HCT116 (cell line): ENCODE results near the gene SCRN1. TPM values are rescaled to one million over a fixed set of nuclear protein-coding genes. Genes with fewer than 3 reads are reported as not detected.

Experiments used
- ATAC-seq: fragments of 200-7000 bp; cut with Tn5 transposase; 2 replicates; pipeline ENCODE4 v1.9.1; 2020; ENCODE audit warnings: mild to moderate bottlenecking, moderate library complexity
- BruUV-seq: library from RNA; stranded (reverse); fragments of 400-500 nt; replicated peaks from 2 replicates; lab custom pipeline; 2021; lab: Mats Ljungman, UMichigan
- CTCF ChIA-PET: fragments of 300-600 bp; sonication (Branson Sonifier 250); formaldehyde crosslinking; loops from one replicate; lab custom pipeline; 2021; ENCODE audit warnings: antibody characterized with exemption; lab: Charles Lee
- POLR2A ChIA-PET: fragments of 300-600, 350-600 bp; sonication (Branson Sonifier 250); formaldehyde crosslinking; loops from one replicate; lab custom pipeline; 2021; ENCODE audit warnings: antibody characterized with exemption; lab: Charles Lee
- RAD21 ChIA-PET, 2 experiments: fragments of 300-600 bp; sonication (Branson Sonifier 250); formaldehyde crosslinking; loops; one replicate each; lab custom pipeline; 2023; ENCODE audit warnings: low total read pairs in 2 of 2; ENCODE audit not compliant: uncharacterized antibody in 2 of 2, unreplicated experiment in 2 of 2, low non-redundant PET in 1 of 2; lab: Charles Lee
- DNase-seq: peaks from one replicate; pipeline ENCODE4 v3.0.0-alpha.2; 2010; ENCODE audit warnings: low read depth, low spot score
- H2AFZ ChIP-seq: fragments of 200-600 bp; shearing (Covaris generic), sonication (generic); 2 replicates; pipeline ENCODE4 v1.6.1; 2017; ENCODE audit warnings: low read depth, mixed run types, mixed read lengths, antibody characterized with exemption, low read length; ENCODE audit not compliant: poor library complexity, severe bottlenecking
- H3K27ac ChIP-seq: 2 replicates; pipeline ENCODE4 v1.5.1; 2012; ENCODE audit warnings: low read depth, low read length
- H3K27me3 ChIP-seq: fragments of 200-600 bp; sonication (generic); 2 replicates; pipeline ENCODE4 v1.6.1; 2016; ENCODE audit warnings: mixed run types, low read length, mixed read lengths; ENCODE audit not compliant: insufficient read depth
- H3K36me3 ChIP-seq, 2 experiments: fragments of 200-500 bp in 1 of 2; fragments of 200-600 bp in 1 of 2; sonication (Bioruptor generic) in 1 of 2; sonication (generic) in 1 of 2; 2 replicates each; pipeline versions ENCODE4 v1.5.1 to v1.6.1; 2014 to 2016; ENCODE audit warnings: low read length in 2 of 2, inconsistent platforms in 1 of 2, mixed read lengths in 1 of 2, mixed run types in 1 of 2; ENCODE audit not compliant: insufficient read depth in 2 of 2, control insufficient read depth in 1 of 2
- H3K4me1 ChIP-seq, 2 experiments: fragments of 200-600 bp in 1 of 2; sonication (generic) in 1 of 2; 2 replicates each; pipeline versions ENCODE4 v1.5.1 to v1.6.1; 2012 to 2017; ENCODE audit warnings: low read length in 2 of 2, inconsistent platforms in 1 of 2, mild to moderate bottlenecking in 1 of 2, mixed read lengths in 1 of 2, mixed run types in 1 of 2, moderate library complexity in 1 of 2; ENCODE audit not compliant: insufficient read depth in 2 of 2, control insufficient read depth in 1 of 2
- H3K4me2 ChIP-seq: fragments of 200-600 bp; sonication (generic); 2 replicates; pipeline ENCODE4 v1.6.1; 2017; ENCODE audit warnings: mixed run types, low read length, mixed read lengths
- H3K4me3 ChIP-seq, 2 experiments: fragments of 200-600 bp in 1 of 2; sonication (generic) in 1 of 2; replicated peaks in 1 of 2; 2 replicates each; pipeline ENCODE4 v1.5.1; 2011 to 2016; ENCODE audit warnings: low read length in 2 of 2, control low read depth in 1 of 2, low read depth in 1 of 2, mild to moderate bottlenecking in 1 of 2, mixed read lengths in 1 of 2, mixed run types in 1 of 2
- H3K79me2 ChIP-seq: fragments of 200-600 bp; sonication (generic); 2 replicates; pipeline ENCODE4 v1.6.1; 2017; ENCODE audit warnings: mild to moderate bottlenecking, mixed run types, low read length, moderate library complexity, mixed read lengths; ENCODE audit not compliant: insufficient read depth
- H3K9ac ChIP-seq: fragments of 200-600 bp; sonication (generic); 2 replicates; pipeline ENCODE4 v1.6.1; 2016; ENCODE audit warnings: low read length, mixed read lengths
- H3K9me2 ChIP-seq: fragments of 200-600 bp; sonication (generic), shearing (Covaris generic); 2 replicates; pipeline ENCODE4 v1.6.1; 2017; ENCODE audit warnings: mixed run types, mild to moderate bottlenecking, moderate library complexity; ENCODE audit not compliant: insufficient read depth
- H3K9me3 ChIP-seq, 2 experiments: fragments of 200-500 bp in 1 of 2; fragments of 200-600 bp in 1 of 2; sonication (Bioruptor generic) in 1 of 2; sonication (generic) in 1 of 2; 2 replicates each; pipeline ENCODE4 v1.6.1; 2014 to 2017; ENCODE audit warnings: low read length in 2 of 2, mixed read lengths in 2 of 2, inconsistent platforms in 1 of 2, low read depth in 1 of 2, mild to moderate bottlenecking in 1 of 2, mixed run types in 1 of 2, moderate library complexity in 1 of 2; ENCODE audit not compliant: control insufficient read depth in 1 of 2, insufficient read depth in 1 of 2
- H4K20me1 ChIP-seq: fragments of 200-600 bp; sonication (generic), shearing (Covaris generic); 2 replicates; pipeline ENCODE4 v1.6.1; 2017; ENCODE audit warnings: mixed run types, mild to moderate bottlenecking, moderate library complexity; ENCODE audit not compliant: insufficient read depth
- CBX3 ChIP-seq: IDR thresholded peaks from 2 replicates; pipeline ENCODE4 v1.6.1; 2012; ENCODE audit warnings: low read depth
- CEBPB ChIP-seq: IDR thresholded peaks from 2 replicates; pipeline ENCODE4 v1.6.1; 2012; ENCODE audit warnings: low read depth
- EGR1 ChIP-seq: IDR thresholded peaks from 2 replicates; pipeline ENCODE4 v1.6.1; 2012; ENCODE audit warnings: low read depth
- ELF1 ChIP-seq: IDR thresholded peaks from 2 replicates; pipeline ENCODE4 v1.6.1; 2012; ENCODE audit warnings: low read depth, borderline replicate concordance
- POLR2A ChIP-seq: IDR thresholded peaks from 2 replicates; pipeline ENCODE4 v1.7.0; 2011; ENCODE audit warnings: borderline replicate concordance; ENCODE audit not compliant: insufficient read depth, insufficient read length; ENCODE audit errors: extremely low read depth
- SIN3A ChIP-seq: IDR thresholded peaks from 2 replicates; pipeline ENCODE4 v1.6.1; 2012; ENCODE audit warnings: low read depth
- SP1 ChIP-seq: IDR thresholded peaks from 2 replicates; pipeline ENCODE4 v1.6.1; 2012; ENCODE audit warnings: low read depth
- YY1 ChIP-seq: IDR thresholded peaks from 2 replicates; pipeline ENCODE4 v1.6.1; 2011; ENCODE audit warnings: low read length, low read depth, moderate library complexity, mild to moderate bottlenecking; ENCODE audit not compliant: insufficient replicate concordance; ENCODE audit errors: extremely low read depth
- ZFX ChIP-seq: fragments of 450-650 bp; IDR thresholded peaks from 2 replicates; pipeline ENCODE4 v1.6.1; 2017
- intact Hi-C: fragments of 100-400 bp; cut with micrococcal nuclease; formaldehyde crosslinking; loops from 2 replicates; pipeline ENCODE4 v1.10.0; 2022
- total RNA-seq: library from RNA; stranded (reverse); gene quantifications from one replicate; pipeline ENCODE4 v1.2.1, GENCODE V29; 2021; ENCODE audit not compliant: unreplicated experiment
- TF ChIP-seq, protein P1 (sequence below): IDR thresholded peaks from 2 replicates; pipeline ENCODE4 v1.6.1; 2012
- TF ChIP-seq, protein P2 (sequence below): IDR thresholded peaks from 2 replicates; pipeline ENCODE4 v1.6.1; 2012

SCRN1 gene
- total RNA-seq, 1 experiment from 2014 or later, result 76.8 TPM

- Histone ChIP-seq H3K27me3 (no peaks in the 10 kb centered on the region), H3K79me2 (peaks cover 52% of the 10 kb centered on the region), H3K4me1 (peaks cover 14 to 42% of the 10 kb centered on the region in 2 experiments), H4K20me1 (no peaks in the 10 kb centered on the region), H3K36me3 (0 out of 4 replicates have a peak, but pooled peaks cover 0 to 2% of the 10 kb centered on the region in 2 experiments), H3K4me2 (peak overlapping the region; percentile 91), H3K9me3 (0 out of 4 replicates have a peak, but pooled peaks cover 0 to 3% of the 10 kb centered on the region in 2 experiments), H3K27ac (peak overlapping the region; percentile 100), H3K9me2 (no peaks in the 10 kb centered on the region), H3K9ac (peak overlapping the region; percentile 95), H2AFZ (no peak overlapping the region), H3K4me3 (peak overlapping the region; percentile 80 to 88)
- ChIA-PET RAD21 (no interaction called here), POLR2A (interaction anchor here (1.1 to 1.9 kb wide), 2 partner anchors 10 to 38 kb away, joined by 3 to 4 read pairs; partner anchors contain the start of gene FKBP14), CTCF (no interaction called here)
- no peak for TF ChIP-seq POLR2A
- no peak for TF ChIP-seq EGR1
- TF ChIP-seq CBX3, result peak; percentile 39; the same call in 1 of the 2 replicates
- peak; percentile 81 for TF ChIP-seq ZFX
- no peak for TF ChIP-seq ELF1
- no peak for TF ChIP-seq CEBPB
- TF ChIP-seq YY1, result peak; percentile 91
- TF ChIP-seq, protein P1, sequence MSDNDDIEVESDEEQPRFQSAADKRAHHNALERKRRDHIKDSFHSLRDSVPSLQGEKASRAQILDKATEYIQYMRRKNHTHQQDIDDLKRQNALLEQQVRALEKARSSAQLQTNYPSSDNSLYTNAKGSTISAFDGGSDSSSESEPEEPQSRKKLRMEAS, result 0 out of 2 replicates have a peak, but pooled peaks have one; percentile 39
- TF ChIP-seq, protein P2, sequence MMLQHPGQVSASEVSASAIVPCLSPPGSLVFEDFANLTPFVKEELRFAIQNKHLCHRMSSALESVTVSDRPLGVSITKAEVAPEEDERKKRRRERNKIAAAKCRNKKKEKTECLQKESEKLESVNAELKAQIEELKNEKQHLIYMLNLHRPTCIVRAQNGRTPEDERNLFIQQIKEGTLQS, result no peak
- TF ChIP-seq SP1, result no peak; the same call in 1 of the 2 replicates
- TF ChIP-seq SIN3A, result peak; percentile 15; the same call in 1 of the 2 replicates
- peak; percentile 67 for DNase-seq
- ATAC-seq, result peak; percentile 63
- intact Hi-C loops, result loop anchor here (1.0 kb wide), 1 partner anchor 38 kb away; the partner anchor contains the start of gene FKBP14
- BruUV-seq, result TSS peak; percentile 32
Observed at GRCh38 chr7:29988424-29989256, 961 bp downstream of the SCRN1 start.
